NCI-H187 (cell line): ENCODE data around the gene RAB9B.

ENCODE experiments used
- DNase-seq, 2 experiments: peaks; one replicate each; lab custom pipeline; 2025; lab: John Stamatoyannopoulos, UW

Gene RAB9B

GRCh38 chrX:103811858-103812257 is 20.2 kb downstream of the RAB9B start:
- DNase-seq = no peak

- no peak for DNase-seq
These were observed 25.1 kb downstream of the RAB9B start for GRCh38 chrX:103806862-103807474.

GRCh38 chrX:103805860-103806259 is 26.2 kb downstream of the RAB9B start:
- DNase-seq = no peak

- DNase-seq = no peak
These were observed 31.7 kb downstream of the RAB9B start for GRCh38 chrX:103800318-103800717.

- no peak for DNase-seq
These were observed 34.4 kb downstream of the RAB9B start for GRCh38 chrX:103797691-103798090.

- no peak for DNase-seq
These were observed 37.9 kb downstream of the RAB9B start for GRCh38 chrX:103794119-103794518.

GRCh38 chrX:103793545-103793940 is 38.5 kb downstream of the RAB9B start:
- no peak for DNase-seq

GRCh38 chrX:103792916-103793544 is 39.0 kb downstream of the RAB9B start:
- no peak for DNase-seq

GRCh38 chrX:103791826-103792485 is 40.1 kb downstream of the RAB9B start:
- DNase-seq = no peak

GRCh38 chrX:103791228-103791627 is 40.8 kb downstream of the RAB9B start:
- no peak for DNase-seq

- DNase-seq = no peak
These were observed 43.1 kb downstream of the RAB9B start for GRCh38 chrX:103789004-103789403.

GRCh38 chrX:103783971-103784370 is 48.1 kb downstream of the RAB9B start:
- DNase-seq = no peak

- DNase-seq = no peak
These were observed 48.9 kb downstream of the RAB9B start for GRCh38 chrX:103783196-103783595.

GRCh38 chrX:103782640-103783039 is 49.4 kb downstream of the RAB9B start:
- no peak for DNase-seq

GRCh38 chrX:103781706-103782105 is 50.4 kb downstream of the RAB9B start:
- DNase-seq = no peak

- DNase-seq = no peak
These were observed 51.0 kb downstream of the RAB9B start for GRCh38 chrX:103781062-103781402.

- DNase-seq = no peak
These were observed 51.6 kb downstream of the RAB9B start for GRCh38 chrX:103780336-103781061.

GRCh38 chrX:103779141-103779789 is 52.8 kb downstream of the RAB9B start:
- no peak for DNase-seq

GRCh38 chrX:103776546-103776945 is 55.5 kb downstream of the RAB9B start, which contains the start of gene PLP1:
TSS of gene PLP1 (plus strand) at chrX:103776840. CDS start at chrX:103776996, 156 bp downstream.
- no peak for DNase-seq

- no peak for DNase-seq
These were observed 57.9 kb downstream of the RAB9B start for GRCh38 chrX:103774070-103774642.

GRCh38 chrX:103773445-103773844 is 58.6 kb downstream of the RAB9B start:
- no peak for DNase-seq
